ENCODE results near the gene IZUMO4. TPM values are rescaled to one million over a fixed set of nuclear protein-coding genes. Genes with fewer than 3 reads are reported as not detected.

Gene IZUMO4
- total and polyA plus RNA-seq, 10 of the 15 experiments (the other 5 are each of a cell fraction or from before 2014, with no cell fraction given): 0.53 to 27.1 (median 7.5) TPM

GRCh38 chr19:2081873-2082810 lies 14.6 kb upstream of the IZUMO4 start:
- no peaks in the 10 kb centered on the region for H3K27me3 ChIP-seq (replicated peaks in 1 of 2; ENCODE audit: control insufficient read depth in 2 of 2, insufficient read depth in 2 of 2, low read length in 1 of 2)
- H3K79me2 ChIP-seq (ENCODE audit: control insufficient read depth, insufficient read depth, low read length): peaks cover 88% of the 10 kb centered on the region
- ChIA-PET RAD21 (ENCODE audit: unreplicated experiment) (interaction anchor here (1.0 to 3.5 kb wide), 2 partner anchors 11 to 66 kb away, joined by 3 to 31 read pairs; no protein-coding TSS in a partner anchor), CTCF (interaction anchor here (2.5 kb wide), 1 partner anchor 12 kb away, joined by 11 read pairs; no protein-coding TSS in a partner anchor), SMC1A (ENCODE audit: uncharacterized antibody, unreplicated experiment) (interaction anchor here (1.1 to 6.1 kb wide), 4 partner anchors 12 to 40 kb away, joined by 3 to 43 read pairs (median 6); partner anchors contain the start of gene MOB3A), POLR2A (interaction anchor here (1.0 to 3.7 kb wide), 7 partner anchors 12 to 185 kb away, joined by 3 to 60 read pairs (median 5); partner anchors contain the start of gene IZUMO4)
- H3K36me3 ChIP-seq (ENCODE audit: control insufficient read depth in 2 of 2, insufficient read depth in 2 of 2, low read length in 1 of 2): peaks cover 31 to 35% of the 10 kb centered on the region in 2 experiments
- peak overlapping the region; percentile 95 for H3K4me3 ChIP-seq
- no peak overlapping the region for H2AFZ ChIP-seq (ENCODE audit: control insufficient read depth, low read depth, low read length)
- no peaks in the 10 kb centered on the region for H3K9me3 ChIP-seq (replicated peaks; ENCODE audit: control insufficient read depth, insufficient read depth, low read length)
- intact Hi-C loops (cut with micrococcal nuclease; ENCODE audit: unreplicated experiment): no loop called here
- 1% methylated on average over 30 of the region's 30 CpGs for WGBS (ENCODE audit: insufficient coverage, insufficient replicate concordance, low lambda C conversion rate, missing lambda C conversion rate)
- DNase-seq (ENCODE audit: low read depth, low spot score): no peak
- H3K9ac ChIP-seq (ENCODE audit: control insufficient read depth, insufficient read depth, low read length): peak overlapping the region; percentile 79
- BruUV-seq (replicated peaks): TSS peak; percentile 82
- ATAC-seq: peak; percentile 46
- H3K4me1 ChIP-seq (ENCODE audit: control insufficient read depth, insufficient read depth, low read length): peaks cover 22% of the 10 kb centered on the region
- peak overlapping the region; percentile 93 for H3K27ac ChIP-seq (ENCODE audit: control insufficient read depth, insufficient read depth)
- in situ Hi-C loops (cut with MboI): loop anchor here (5.0 to 10.0 kb wide), 2 partner anchors 65 to 817 kb away; partner anchors contain the start of genes BTBD2 and CIRBP
- peak overlapping the region; percentile 89 for H3K4me2 ChIP-seq (ENCODE audit: control insufficient read depth, insufficient read depth)
- peak; percentile 72 for FAIRE-seq
- H4K20me1 ChIP-seq (ENCODE audit: control insufficient read depth, insufficient read depth): peaks cover 25% of the 10 kb centered on the region
- TF ChIP-seq CBX5 (IDR thresholded peaks at IDR 0.05; ENCODE audit: low read depth): no peak
- TF ChIP-seq EGR1 (IDR thresholded peaks at IDR 0.05; ENCODE audit: borderline replicate concordance in 1 of 2, low read depth in 2 of 2, low read length in 2 of 2): peak in 1 of 2 experiments; percentile 79; a peak in 2 of 3 replicates
- peak; percentile 59 for TF ChIP-seq NR2F1 (conservative IDR thresholded peaks at IDR 0.05)
- TF ChIP-seq GATAD2B (conservative IDR thresholded peaks at IDR 0.05; ENCODE audit: low read depth): peak; percentile 59
- TF ChIP-seq REST (IDR thresholded peaks at IDR 0.05; ENCODE audit: low read depth, low read length): no peak
- no peak for TF ChIP-seq ATF7 (IDR thresholded peaks at IDR 0.05; ENCODE audit: low read depth)
- TF ChIP-seq KAT2A (conservative IDR thresholded peaks at IDR 0.05; ENCODE audit: control insufficient read depth, low read depth, low read length): no peak
- no peak for TF ChIP-seq ZNF207 (IDR thresholded peaks at IDR 0.05; ENCODE audit: borderline replicate concordance)
- no peak for TF ChIP-seq YY1 (IDR thresholded peaks at IDR 0.05; ENCODE audit: low read depth, low read length)
- no peak for TF ChIP-seq BCL11A (IDR thresholded peaks at IDR 0.05; ENCODE audit: low read depth, low read length)
- TF ChIP-seq ZNF274 (IDR thresholded peaks at IDR 0.05; ENCODE audit: insufficient read depth, insufficient read length): no peak
- TF ChIP-seq RB1 (IDR thresholded peaks at IDR 0.05; ENCODE audit: borderline replicate concordance): peak; percentile 25; the same call in 1 of the 2 replicates
- no peak for TF ChIP-seq STAT1 (conservative IDR thresholded peaks at IDR 0.05)
- TF ChIP-seq MXI1 (IDR thresholded peaks at IDR 0.05; ENCODE audit: low read depth, low read length): peak; percentile 76
- no peak for TF ChIP-seq ETV6 (conservative IDR thresholded peaks at IDR 0.05 in 1 of 2, IDR thresholded peaks at IDR 0.05 in 1 of 2; ENCODE audit: borderline replicate concordance in 1 of 2, low read depth in 1 of 2)
- no peak for TF ChIP-seq IRF4 (IDR thresholded peaks at IDR 0.05; ENCODE audit: low read depth, low read length)
- TF ChIP-seq NR2C1 (IDR thresholded peaks at IDR 0.05): peak; percentile 41
- TF ChIP-seq NRF1 (conservative IDR thresholded peaks at IDR 0.05; ENCODE audit: low read depth, low read length): no peak
- no peak for TF ChIP-seq HDGF (IDR thresholded peaks at IDR 0.05)

All from GM12878 (cell line).